Peyer's patch (tissue), 4 donors: Measurements from ENCODE around the gene SIRPB1.

Experiments
- CTCF ChIP-seq, 6 experiments: fragments of 450-650 bp in 4 of 6; fragments of 200-600 bp in 2 of 6; sonication (generic) in 1 of 6; IDR thresholded peaks; one replicate each; pipeline ENCODE4 v1.5.1; 2017 to 2019; ENCODE audit warnings: antibody characterized with exemption in 6 of 6, mild to moderate bottlenecking in 3 of 6, moderate library complexity in 1 of 6
- POLR2A ChIP-seq, 2 donors: fragments of 450-650 bp; IDR thresholded peaks; one replicate each; pipeline ENCODE4 v1.5.1; 2017; ENCODE audit warnings: antibody characterized with exemption in 2 of 2, mild to moderate bottlenecking in 2 of 2, moderate library complexity in 2 of 2

GRCh38 chr20:1619861-1620444, at the start of gene SIRPB1:
- TF ChIP-seq CTCF (IDR thresholded peaks at IDR 0.05), result no peak
- TF ChIP-seq POLR2A (IDR thresholded peaks at IDR 0.05), result no peak
